ENCODE measurements around the gene PTPN7.
"Not testable (repeated sequence)": the region's sequence is repeated elsewhere in the genome, so short reads cannot be mapped to it uniquely, and the experiment has no call there.

Gene PTPN7

GRCh38 chr1:202189001-202189790, 28.8 kb upstream of the PTPN7 start:
- peak; percentile 82 for DNase-seq (ENCODE audit: low read depth)

- DNase-seq (ENCODE audit: low read depth) = no peak
Observed at GRCh38 chr1:202187697-202188407, 27.4 kb upstream of the PTPN7 start.

DNA sequence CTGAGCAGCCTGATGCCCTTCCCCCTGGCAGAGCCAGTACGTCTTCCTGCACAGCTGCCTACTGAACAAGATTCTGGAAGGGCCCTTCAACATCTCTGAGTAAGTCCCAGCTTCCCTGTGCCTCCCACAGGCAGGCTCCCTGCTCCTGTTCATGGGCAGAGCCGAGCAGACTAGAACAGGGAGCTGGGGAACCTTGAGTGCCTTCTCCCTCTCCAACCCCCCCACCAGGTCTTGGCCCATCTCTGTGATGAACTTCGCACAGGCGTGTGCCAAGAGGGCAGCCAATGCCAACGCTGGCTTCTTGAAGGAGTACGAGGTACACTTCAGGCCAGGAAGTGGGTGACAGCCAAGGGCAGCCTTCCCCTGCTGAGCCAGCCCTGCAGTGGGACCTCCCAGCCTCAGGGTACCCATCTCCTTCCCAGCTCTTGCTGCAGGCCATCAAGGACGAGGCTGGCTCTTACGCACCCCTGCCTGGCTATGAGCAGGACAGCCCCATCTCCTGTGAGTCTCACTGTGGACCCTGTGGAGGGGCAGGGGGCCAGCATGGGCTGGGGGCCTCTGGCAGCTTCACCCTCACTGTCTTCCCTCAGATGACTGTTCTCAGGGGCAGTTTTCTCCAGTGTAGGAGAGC, 26.8 kb upstream of the PTPN7 start:
- DNase-seq (ENCODE audit: low read depth) = no peak

- DNase-seq (ENCODE audit: low read depth) = no peak
Observed at GRCh38 chr1:202186327-202186726, 25.9 kb upstream of the PTPN7 start.

DNA sequence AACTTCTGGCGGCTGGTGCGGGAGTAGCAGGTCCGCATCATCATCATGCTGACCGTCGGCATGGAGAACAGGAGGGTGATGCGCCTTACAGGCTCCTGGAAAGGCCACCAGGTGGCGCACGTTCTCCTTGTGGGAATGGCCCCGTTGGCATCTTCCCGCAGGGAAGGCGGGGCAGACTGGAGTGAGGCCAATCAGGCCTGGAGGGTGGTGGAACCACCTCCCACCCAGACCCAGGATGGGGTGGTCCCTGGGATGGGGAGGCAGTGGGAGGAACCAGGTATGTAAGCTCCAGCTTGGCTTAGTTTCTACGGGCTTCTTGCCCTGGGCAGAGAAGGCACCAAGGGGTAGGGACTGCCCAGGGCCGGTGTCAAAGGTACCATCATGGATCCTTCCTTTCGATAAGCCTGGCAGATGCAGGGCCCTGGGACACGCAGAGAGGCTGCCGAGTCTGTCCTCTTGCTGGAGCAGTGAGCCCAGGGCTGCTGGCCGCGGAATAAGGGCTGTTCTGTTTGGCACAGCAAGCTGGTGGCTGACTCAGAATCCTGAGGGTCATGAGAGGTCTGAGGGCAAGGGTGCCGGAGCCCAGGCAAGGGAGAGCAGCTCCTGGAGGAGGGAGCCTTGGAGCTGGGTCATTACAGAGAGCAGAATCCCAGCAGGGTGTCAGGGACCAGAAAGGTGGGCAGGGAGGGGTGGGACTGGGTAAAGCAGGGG, 24.5 kb upstream of the PTPN7 start:
- peak; percentile 62 for DNase-seq (ENCODE audit: low read depth)

- DNase-seq (ENCODE audit: low read depth) = no peak
Observed at GRCh38 chr1:202182040-202182877, 21.9 kb upstream of the PTPN7 start.

GRCh38 chr1:202181586-202181985, 21.2 kb upstream of the PTPN7 start:
- DNase-seq (ENCODE audit: low read depth) = no peak

- DNase-seq (ENCODE audit: low read depth) = not testable (repeated sequence)
Observed at GRCh38 chr1:202180751-202181139, 20.3 kb upstream of the PTPN7 start.

DNA sequence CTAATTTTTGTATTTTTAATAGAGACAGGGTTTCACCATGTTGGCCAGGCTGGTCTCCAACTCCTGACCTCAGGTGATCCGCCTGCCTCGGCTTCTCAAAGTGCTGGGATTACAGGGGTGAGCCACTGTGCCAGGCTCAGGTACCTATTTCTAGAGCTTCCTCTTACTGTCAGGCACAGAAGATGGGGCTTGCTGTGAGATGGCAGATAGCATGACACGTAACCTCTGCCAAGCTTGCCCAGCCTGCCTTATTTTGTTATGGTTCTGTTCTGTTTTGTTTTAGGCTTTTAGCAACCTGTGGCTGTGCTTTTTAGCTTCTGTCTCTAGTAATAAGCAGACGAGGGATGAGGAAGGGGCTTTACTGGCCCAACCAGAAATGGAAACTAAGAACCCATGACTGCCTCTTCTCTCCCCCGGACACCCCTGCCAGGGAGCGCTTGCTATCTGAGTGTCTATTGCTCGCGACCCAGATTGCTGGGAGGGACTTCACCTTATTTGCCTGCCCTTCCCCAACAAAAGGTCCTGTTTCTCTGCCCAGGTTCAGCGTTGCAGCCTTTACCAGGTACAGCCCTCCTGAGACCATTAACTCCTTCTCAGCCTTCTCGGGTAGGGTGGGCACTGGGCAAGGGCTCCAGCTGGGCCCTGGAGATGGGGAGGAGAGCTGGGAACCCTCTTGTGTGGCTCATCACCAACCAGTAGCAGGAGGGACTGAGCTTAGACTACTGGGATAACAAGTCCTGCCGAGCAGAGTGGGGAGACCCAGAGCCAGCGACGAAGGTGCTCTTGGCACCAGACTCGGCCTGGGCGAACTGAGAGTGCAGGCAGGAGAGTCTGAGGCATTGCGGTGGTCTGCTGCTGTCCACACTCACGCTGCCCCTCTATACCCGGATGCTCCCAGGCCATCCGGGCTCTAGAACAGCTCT, 19.7 kb upstream of the PTPN7 start:
- no peak for DNase-seq (ENCODE audit: low read depth)

DNA sequence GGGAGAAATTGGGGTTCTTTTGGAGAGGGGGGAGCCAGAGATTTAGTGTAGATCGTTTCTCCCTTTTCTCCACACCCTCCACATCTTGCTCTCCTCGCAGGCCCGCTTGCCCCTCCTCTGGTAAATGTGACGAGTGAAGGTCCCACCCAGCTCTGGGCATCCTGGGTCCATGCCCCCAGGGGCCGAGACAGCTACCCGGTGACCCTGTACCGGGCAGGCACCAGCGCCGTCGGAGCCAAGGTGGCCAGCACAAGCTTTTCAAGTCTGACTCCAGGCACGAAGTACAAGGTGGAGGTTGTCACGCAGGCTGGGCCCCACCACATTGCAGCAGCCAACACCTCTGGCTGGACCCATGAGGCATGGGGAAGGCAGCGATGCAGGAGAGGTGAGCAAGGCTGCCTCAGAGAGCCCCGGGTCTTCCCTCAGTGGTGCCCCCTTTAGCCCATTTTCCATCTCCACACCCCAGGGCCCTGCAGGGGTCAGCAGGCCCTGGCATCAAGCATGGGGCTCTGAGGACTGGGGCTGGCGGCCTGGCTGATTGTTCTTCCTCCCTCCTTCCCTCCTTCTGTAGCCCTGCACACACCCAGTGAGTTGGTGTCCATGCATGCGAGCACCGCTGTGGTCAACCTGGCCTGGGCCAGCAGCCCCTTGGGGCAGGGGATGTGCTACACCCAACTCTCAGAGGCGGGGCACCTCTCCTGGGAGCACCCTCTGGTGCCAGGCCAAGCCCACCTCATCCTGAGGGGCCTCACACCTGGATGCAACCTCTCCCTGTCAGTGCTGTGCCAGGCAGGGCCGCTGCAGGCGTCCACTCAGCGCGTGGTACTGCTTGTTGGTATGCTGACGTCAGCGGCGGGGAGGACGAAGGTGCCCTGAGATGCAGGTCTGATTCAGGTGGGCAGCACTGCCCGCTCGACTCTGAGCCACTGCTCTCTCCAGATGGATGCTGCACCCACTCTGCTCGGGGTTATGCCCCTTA, 16.8 kb upstream of the PTPN7 start:
- DNase-seq (ENCODE audit: low read depth) = no peak

DNA sequence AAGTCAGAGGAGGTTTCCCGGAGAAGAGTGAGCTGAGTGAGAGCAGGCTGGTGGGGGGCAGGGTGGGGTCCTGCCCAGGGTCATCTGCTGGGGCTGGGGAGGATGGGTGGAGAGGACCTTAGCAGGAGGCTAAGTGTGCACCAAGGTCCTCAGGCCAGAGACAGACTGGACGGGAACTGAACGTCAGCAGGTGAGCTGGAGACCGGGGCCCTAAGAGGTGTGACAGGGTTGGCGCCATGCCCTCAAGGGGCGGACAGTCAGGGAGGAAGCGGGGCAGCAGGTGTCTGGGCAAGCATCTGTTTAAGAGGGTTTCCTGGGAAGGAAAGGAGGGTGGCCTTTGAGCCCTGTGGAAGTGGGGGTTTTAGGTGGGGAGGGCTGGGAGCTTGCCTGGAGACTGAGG, 13.6 kb upstream of the PTPN7 start:
- DNase-seq (ENCODE audit: low read depth) = no peak

GRCh38 chr1:202172015-202172355, 11.6 kb upstream of the PTPN7 start:
- no peak for DNase-seq (ENCODE audit: low read depth)

DNA sequence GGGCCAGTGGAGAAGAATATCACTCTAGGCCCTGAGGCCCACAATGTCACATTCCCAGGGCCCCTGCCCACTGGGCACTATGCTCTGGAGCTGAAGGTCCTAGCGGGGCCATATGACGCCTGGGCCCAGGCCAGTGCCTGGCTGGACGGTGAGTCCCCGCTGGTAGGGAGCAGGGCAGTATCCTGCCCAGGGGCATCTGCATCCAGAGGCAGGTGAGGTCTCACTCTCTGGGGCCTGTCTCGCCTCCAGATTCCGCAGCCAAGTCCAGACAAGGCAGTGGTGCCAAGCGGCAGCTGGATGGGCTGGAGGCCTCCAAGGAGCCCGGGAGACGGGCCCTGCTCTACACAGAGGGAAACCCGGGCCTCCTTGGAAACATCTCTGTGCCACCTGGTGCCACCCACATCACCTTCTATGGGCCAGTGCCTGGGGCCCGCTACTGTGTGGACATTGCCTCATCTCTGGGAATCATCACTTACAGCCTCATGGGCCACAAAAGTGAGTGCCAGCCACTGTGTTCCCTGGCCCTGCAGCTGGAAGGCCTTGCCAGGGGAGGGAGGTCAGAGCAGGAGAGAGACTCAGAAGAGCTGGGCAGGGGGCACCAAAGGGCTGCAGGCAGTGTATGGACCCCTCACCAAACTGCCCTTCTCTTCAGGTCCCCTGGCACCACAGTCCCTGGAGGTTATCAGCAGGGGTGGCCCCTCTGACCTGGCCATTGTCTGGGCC, 11.1 kb upstream of the PTPN7 start:
- no peak for DNase-seq (ENCODE audit: low read depth)

DNA sequence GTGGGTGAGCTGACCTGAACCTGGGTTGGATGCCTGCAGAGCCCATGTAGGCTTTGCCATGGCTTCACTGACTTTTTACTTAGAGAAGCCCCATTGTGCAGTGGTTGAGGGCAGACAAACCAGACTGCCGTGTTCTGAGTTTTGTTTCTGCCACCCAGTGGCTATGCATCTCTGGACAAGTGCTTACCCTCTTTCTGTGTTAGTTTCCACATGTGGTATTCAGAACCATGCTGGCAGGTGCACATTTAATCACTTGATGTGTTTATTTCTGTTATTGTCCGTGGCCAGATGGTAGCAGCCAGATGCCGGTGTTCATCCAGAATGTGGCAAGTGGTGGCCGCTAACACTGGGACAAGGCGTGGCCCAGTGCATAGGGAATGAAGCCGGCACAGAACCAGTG, 10.3 kb upstream of the PTPN7 start:
- no peak for DNase-seq (ENCODE audit: low read depth)

DNA sequence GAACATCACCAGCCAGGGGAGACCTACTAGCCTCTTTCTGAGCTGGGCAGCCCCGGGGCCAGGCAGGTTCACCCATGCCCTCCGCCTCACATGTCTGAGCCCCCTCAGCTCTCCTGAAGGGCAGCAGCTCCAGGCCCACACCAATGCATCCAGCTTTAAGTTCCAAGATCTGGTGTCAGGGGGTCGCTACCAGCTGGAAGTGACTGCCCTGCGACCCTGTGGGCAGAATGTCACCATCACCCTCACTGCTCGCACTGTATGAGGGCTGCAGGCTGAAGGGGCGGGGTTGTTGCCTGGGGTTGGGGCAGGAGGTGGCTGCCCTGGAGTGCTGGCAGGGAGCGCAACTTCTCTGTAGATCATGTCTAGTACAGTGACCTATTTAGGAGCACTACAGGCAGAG, 8.5 kb upstream of the PTPN7 start:
- no peak for DNase-seq (ENCODE audit: low read depth)

DNA sequence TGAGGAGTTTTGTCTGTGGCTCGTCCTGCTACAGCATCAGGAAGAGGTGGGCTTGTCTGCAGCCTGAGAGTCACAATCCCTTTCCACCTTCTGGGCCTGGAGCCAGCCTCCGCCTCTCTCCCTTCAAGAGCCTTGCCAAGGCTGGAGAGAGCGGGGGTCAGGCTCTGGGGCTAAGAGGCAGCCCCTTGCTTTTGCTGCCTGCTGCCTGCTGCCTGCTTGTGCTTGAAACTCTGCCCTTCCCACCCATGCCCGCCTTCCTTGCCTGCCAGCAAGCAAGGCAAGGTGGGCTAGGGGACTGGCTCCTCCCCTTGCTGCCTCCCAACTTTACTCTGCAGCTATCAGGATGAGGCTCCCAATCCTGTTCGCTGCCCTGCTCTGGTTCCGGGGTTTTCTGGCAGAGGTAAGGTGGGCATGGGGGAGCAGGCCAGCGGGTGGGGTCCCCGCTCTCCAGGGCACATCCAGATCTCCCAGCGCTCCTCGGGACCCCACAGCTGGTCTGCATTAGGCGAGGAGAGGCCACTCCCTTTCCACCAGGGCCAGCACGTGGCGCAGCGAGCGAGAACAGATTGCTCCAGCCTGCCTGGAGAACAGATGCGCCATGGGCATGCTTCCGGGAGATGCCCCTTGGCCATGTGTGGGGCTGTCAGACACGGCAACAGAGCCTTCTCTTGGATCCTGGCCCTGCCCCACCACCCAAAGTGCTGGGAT, 7.5 kb upstream of the PTPN7 start:
- no peak for DNase-seq (ENCODE audit: low read depth)

DNA sequence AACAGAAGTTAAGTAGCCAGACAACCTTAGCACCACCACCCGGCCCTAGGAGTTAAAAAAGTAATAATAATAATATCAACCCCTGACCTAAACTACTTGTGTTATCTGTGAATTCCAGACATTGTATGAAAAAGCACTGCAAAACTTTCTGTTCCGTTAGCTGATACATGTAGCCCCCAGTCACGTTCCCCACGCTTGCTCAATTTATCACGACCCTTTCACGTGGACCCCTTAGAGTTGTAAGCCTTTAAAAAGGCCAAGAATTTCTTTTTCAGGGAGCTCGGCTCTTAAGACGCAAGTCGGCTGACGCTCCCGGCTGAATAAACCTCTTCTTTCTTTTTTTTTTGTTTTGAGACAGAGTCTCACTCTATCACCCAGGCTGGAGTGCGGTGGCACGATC, 6.7 kb upstream of the PTPN7 start:
- not testable (repeated sequence) for DNase-seq (ENCODE audit: low read depth)

Measured in activated T-cell treated with anti-CD3 and anti-CD28 coated beads for 1 hour (primary cell).